Hepatocyte (in vitro differentiated cells): ENCODE data around the gene CALML3.

Source experiments
- EZH2 ChIP-seq: fragments of 200-600 bp; sonication (generic); IDR thresholded peaks from 2 replicates; pipeline ENCODE4 v1.6.1; 2016; ENCODE audit warnings: antibody characterized with exemption, mild to moderate bottlenecking, borderline replicate concordance
- EZH2phosphoT487 ChIP-seq: fragments of 200-600 bp; sonication (generic); IDR thresholded peaks from one replicate; pipeline ENCODE4 v1.6.1; 2018; ENCODE audit warnings: antibody characterized with exemption, mild to moderate bottlenecking, low read depth, moderate library complexity; ENCODE audit not compliant: unreplicated experiment, severe bottlenecking
- TF ChIP-seq, protein P1 (sequence below): fragments of 200-600 bp; sonication (generic); IDR thresholded peaks from 2 replicates; pipeline ENCODE4 v1.5.1; 2016; ENCODE audit warnings: antibody characterized with exemption, mild to moderate bottlenecking; ENCODE audit not compliant: poor library complexity

DNA sequence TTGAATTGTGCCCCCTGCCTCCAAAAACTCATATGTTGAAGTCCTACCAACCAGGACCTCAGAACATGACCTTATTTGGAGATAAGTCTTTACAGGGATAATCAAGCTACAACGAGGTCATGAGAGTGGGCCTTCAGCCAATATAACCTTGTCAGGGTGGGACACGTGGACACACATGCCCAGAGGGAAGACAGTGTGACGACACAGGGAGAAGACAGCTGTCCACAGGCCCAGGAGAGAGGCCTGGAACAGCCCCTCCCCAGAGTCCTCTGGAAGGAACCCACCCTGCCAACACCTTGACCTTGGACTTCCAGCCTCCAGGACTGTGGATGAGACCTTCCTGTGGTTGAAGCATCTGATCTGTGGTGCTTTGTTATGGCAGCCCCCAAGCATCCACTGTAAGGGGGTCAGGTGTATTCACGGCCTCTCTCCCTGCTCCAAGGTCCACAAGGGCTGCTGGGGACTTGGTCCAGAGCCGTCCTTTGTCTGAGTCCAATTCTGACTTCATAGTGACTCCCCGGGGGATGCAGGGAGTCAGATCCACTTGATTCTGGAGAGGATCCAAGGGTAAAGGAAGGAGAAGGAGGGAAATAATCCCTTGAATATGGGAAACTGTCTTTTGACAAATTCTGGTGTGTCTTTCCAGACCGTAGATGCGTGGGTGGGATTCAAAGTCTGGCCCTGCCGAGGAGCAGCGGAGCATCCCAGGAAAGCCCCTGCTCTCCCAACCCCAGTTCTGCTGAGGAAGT is 7.0 kb downstream of the CALML3 start:
- TF ChIP-seq, protein P1, sequence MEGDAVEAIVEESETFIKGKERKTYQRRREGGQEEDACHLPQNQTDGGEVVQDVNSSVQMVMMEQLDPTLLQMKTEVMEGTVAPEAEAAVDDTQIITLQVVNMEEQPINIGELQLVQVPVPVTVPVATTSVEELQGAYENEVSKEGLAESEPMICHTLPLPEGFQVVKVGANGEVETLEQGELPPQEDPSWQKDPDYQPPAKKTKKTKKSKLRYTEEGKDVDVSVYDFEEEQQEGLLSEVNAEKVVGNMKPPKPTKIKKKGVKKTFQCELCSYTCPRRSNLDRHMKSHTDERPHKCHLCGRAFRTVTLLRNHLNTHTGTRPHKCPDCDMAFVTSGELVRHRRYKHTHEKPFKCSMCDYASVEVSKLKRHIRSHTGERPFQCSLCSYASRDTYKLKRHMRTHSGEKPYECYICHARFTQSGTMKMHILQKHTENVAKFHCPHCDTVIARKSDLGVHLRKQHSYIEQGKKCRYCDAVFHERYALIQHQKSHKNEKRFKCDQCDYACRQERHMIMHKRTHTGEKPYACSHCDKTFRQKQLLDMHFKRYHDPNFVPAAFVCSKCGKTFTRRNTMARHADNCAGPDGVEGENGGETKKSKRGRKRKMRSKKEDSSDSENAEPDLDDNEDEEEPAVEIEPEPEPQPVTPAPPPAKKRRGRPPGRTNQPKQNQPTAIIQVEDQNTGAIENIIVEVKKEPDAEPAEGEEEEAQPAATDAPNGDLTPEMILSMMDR, result no peak
- TF ChIP-seq EZH2 (no peak), EZH2phosphoT487 (no peak)
